ENCODE measurements around the gene IL1RAPL1.
"Not testable (repeated sequence)": the region's sequence is repeated elsewhere in the genome, so short reads cannot be mapped to it uniquely, and the experiment has no call there.

The IL1RAPL1 gene

GRCh38 chrX:28997706-28998463 lies 410.6 kb downstream of the IL1RAPL1 start:
- DNase-seq: no peak

GRCh38 chrX:28998609-28999135 lies 411.4 kb downstream of the IL1RAPL1 start:
- no peak for DNase-seq

GRCh38 chrX:29012867-29013266 lies 425.6 kb downstream of the IL1RAPL1 start:
- no peak for DNase-seq

- no peak for DNase-seq
Observed at GRCh38 chrX:29023207-29023606, 436.0 kb downstream of the IL1RAPL1 start.

- DNase-seq: no peak
Observed at GRCh38 chrX:29024871-29025270, 437.6 kb downstream of the IL1RAPL1 start.

GRCh38 chrX:29039501-29039900 lies 452.3 kb downstream of the IL1RAPL1 start:
- no peak for DNase-seq

GRCh38 chrX:29040160-29040559 lies 452.9 kb downstream of the IL1RAPL1 start:
- no peak for DNase-seq

- DNase-seq: no peak
Observed at GRCh38 chrX:29042341-29042740, 455.1 kb downstream of the IL1RAPL1 start.

- DNase-seq: no peak
Observed at GRCh38 chrX:29043746-29044145, 456.5 kb downstream of the IL1RAPL1 start.

GRCh38 chrX:29044423-29045184 lies 457.4 kb downstream of the IL1RAPL1 start:
- no peak for DNase-seq

- no peak for DNase-seq
Observed at GRCh38 chrX:29065477-29065876, 478.2 kb downstream of the IL1RAPL1 start.

- no peak for DNase-seq
Observed at GRCh38 chrX:29066516-29066915, 479.3 kb downstream of the IL1RAPL1 start.

- no peak for DNase-seq
Observed at GRCh38 chrX:29067351-29067750, 480.1 kb downstream of the IL1RAPL1 start.

GRCh38 chrX:29071525-29072320 lies 484.5 kb downstream of the IL1RAPL1 start:
- no peak for DNase-seq

GRCh38 chrX:29082558-29082957 lies 495.3 kb downstream of the IL1RAPL1 start:
- peak; percentile 20 for DNase-seq

GRCh38 chrX:29083823-29084222 lies 496.6 kb downstream of the IL1RAPL1 start:
- no peak for DNase-seq

- no peak for DNase-seq
Observed at GRCh38 chrX:29090811-29091210, 503.6 kb downstream of the IL1RAPL1 start.

GRCh38 chrX:29107231-29107630 lies 520.0 kb downstream of the IL1RAPL1 start:
- no peak for DNase-seq

GRCh38 chrX:29110041-29110440 lies 522.8 kb downstream of the IL1RAPL1 start:
- no peak for DNase-seq

- DNase-seq: no peak
Observed at GRCh38 chrX:29113221-29113620, 526.0 kb downstream of the IL1RAPL1 start.

- not testable (repeated sequence) for DNase-seq
Observed at GRCh38 chrX:29122817-29123216, 535.6 kb downstream of the IL1RAPL1 start.

GRCh38 chrX:29130905-29131304 lies 543.7 kb downstream of the IL1RAPL1 start:
- no peak for DNase-seq

GRCh38 chrX:29136904-29137303 lies 549.7 kb downstream of the IL1RAPL1 start:
- no peak for DNase-seq
